ENCODE results near the gene CASR.

CASR gene

DNA sequence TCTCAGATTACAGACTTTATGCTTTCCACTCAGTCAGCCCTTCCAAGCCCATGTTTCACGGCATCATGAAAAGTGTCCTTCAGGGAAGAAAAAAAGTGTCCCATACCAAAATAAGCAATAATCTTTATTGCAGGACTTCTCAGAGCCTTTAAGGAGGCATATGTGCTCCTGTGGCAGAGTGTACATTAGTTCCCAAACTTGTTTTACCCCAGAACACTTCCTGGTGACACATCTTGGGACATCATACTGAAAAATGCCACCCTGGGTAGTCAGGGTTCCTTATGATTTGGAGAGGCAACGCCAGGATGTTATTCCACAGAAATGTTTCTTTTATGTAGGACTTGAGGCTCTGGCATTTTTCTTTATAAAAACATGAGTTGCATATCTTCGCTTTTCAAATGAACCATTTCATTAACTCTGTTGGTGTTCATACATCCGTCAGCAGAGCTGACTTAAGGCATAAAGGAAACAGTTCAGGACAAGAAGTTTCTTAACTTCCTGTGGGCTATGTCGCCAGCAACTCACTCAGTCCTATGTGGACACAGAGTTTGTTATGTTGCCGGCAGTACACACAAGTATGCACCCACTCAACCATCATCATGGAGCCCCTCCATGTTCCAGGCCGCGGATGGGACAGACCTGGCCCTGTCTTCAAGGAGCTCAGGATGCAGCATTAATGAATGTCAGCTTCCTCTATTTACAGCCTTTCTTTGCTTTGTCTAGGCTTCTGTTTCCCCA lies 63.8 kb downstream of the CASR start:
- no peak overlapping the region for H3K27ac ChIP-seq
- no peak for TF ChIP-seq ZFX (IDR thresholded peaks at IDR 0.05; ENCODE audit: borderline replicate concordance)
- TF ChIP-seq, protein P1, sequence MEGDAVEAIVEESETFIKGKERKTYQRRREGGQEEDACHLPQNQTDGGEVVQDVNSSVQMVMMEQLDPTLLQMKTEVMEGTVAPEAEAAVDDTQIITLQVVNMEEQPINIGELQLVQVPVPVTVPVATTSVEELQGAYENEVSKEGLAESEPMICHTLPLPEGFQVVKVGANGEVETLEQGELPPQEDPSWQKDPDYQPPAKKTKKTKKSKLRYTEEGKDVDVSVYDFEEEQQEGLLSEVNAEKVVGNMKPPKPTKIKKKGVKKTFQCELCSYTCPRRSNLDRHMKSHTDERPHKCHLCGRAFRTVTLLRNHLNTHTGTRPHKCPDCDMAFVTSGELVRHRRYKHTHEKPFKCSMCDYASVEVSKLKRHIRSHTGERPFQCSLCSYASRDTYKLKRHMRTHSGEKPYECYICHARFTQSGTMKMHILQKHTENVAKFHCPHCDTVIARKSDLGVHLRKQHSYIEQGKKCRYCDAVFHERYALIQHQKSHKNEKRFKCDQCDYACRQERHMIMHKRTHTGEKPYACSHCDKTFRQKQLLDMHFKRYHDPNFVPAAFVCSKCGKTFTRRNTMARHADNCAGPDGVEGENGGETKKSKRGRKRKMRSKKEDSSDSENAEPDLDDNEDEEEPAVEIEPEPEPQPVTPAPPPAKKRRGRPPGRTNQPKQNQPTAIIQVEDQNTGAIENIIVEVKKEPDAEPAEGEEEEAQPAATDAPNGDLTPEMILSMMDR (IDR thresholded peaks at IDR 0.05), result no peak

DNA sequence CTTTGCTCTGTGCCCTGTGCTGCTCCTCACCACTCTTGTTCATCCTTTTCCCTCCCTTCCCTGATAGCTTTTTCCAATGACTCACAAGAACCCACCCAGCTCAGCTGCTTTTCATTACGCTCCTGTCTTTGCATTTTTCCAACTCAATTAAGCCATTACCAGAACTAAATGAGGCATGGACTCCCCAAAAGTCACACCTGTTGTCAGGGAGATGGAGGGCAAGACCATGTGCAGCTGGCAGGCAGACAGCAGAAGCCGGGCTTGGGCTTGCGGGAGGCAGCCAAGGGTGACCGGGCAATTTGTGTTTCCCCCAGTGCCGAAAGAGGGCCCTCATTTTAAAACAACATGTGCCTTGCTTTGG lies 64.3 kb downstream of the CASR start:
- no peak for TF ChIP-seq ZFX (IDR thresholded peaks at IDR 0.05; ENCODE audit: borderline replicate concordance)
- TF ChIP-seq, protein P1 (IDR thresholded peaks at IDR 0.05), result no peak
- no peak overlapping the region for H3K27ac ChIP-seq

DNA sequence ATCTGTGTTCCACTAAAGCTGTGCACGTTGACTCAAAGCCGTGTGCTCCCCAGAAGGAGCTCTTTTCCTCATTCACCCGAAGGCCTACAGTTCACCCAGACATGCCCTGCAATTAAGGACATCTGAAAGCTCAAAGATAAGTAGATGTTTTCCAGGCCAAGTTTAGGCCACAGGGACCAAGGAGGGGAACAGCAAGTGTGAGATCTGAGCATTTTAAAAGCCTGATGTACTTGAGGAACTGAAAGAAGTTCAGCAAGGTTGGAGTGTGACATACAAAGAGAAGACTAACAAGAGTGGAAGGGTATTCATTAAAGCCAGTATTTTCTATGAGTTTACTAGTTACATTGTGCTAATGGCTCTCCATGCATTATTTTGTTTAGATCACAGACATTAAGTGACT lies 68.0 kb downstream of the CASR start:
- H3K27ac ChIP-seq, result no peak overlapping the region
- no peak for TF ChIP-seq ZFX (IDR thresholded peaks at IDR 0.05; ENCODE audit: borderline replicate concordance)
- TF ChIP-seq, protein P1 (IDR thresholded peaks at IDR 0.05), result no peak

DNA sequence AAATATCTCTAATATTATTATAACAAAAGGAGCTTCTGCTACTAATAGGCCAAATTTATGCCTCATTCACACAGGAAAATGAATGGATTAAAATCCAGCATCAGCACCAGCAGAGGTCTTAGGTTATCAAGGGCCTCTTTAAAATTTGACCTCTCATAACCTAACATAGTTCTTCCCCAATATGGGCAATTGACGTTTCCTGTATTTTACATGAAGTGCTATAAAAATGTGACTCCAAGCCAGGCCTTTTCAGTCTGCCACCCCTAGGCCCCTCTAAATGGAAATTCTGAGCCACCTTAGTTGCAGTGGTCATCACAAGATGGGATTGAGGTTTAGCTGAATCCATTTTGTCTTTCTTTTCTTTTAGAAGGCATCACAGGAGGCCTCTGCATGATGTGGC lies 70.1 kb downstream of the CASR start:
- no peak overlapping the region for H3K27ac ChIP-seq
- no peak for TF ChIP-seq ZFX (IDR thresholded peaks at IDR 0.05; ENCODE audit: borderline replicate concordance)
- TF ChIP-seq, protein P1 (IDR thresholded peaks at IDR 0.05), result no peak

DNA sequence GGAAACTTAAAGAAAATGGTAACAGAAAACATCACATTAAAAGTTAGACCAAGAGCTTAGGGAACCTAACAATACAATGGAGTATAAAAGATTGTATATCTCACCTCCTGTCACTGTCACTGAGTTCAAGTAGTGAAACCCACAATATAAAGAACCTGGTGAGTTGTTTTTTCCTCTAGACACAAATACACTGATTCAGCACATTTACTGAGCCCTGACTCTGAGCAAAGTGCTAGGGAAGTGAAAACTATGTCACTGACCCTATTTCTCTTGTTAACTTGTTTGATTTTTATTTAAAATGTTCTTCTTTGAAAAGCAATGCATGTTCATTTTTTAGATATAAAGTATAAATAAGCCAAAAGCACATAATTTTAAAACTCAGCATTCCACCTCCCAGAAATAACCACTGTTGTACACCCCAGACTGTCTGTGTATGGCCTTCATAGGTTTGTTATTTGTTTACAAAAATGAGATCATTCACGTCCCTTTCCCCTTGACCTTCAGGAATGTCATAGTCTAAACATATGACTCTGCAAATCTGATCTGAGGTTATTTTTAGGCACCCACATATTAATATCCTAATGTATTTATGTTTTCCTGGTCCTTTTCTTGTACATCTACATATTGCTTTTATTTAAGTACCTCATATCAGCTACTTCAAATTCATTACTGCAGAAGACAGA lies 72.4 kb downstream of the CASR start:
- H3K27ac ChIP-seq, result no peak overlapping the region
- TF ChIP-seq ZFX (IDR thresholded peaks at IDR 0.05; ENCODE audit: borderline replicate concordance), result no peak
- TF ChIP-seq, protein P1 (IDR thresholded peaks at IDR 0.05), result no peak

DNA sequence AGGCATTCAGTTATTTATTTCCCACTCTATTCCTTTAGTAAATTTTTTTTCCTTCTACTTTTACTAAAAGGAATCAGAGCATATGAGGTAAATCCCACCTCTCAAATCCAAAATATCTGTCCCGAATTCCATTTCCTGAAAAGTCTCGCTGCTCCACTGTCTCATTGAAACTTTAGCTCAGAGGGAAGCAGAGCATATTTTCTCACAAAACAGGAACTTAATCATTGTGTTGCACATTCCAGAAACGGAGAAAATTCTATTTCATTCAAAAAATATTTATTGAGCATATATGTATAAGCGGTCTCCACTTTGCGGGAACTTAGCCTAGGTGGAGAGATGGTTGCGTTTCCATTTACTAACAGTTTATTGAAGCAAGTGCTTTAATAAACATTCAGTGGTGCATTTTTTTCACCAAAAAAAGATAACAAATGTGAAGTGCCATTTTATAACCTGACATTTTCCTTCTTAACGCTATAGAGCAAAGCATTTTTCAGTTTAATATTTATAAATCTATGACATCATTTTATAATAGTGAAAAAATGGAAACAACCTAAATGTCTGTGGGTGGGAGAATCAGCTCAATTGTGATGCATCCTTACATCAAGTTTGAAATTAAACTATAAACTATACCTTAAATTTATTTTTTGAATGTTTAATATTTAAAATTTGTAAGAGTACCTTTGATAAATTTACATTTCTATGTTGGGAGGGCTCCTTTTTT lies 74.3 kb downstream of the CASR start:
- H3K27ac ChIP-seq, result no peak overlapping the region
- no peak for TF ChIP-seq ZFX (IDR thresholded peaks at IDR 0.05; ENCODE audit: borderline replicate concordance)
- TF ChIP-seq, protein P1 (IDR thresholded peaks at IDR 0.05), result no peak

All from 22Rv1 (cell line).